ENCODE results near the gene PTH1R.

- TF ChIP-seq CTCF (IDR thresholded peaks at IDR 0.05) (no peak), EZH2phosphoT487 (IDR thresholded peaks at IDR 0.05) (no peak)
Observed at GRCh38 chr3:46908294-46908985, 30.9 kb downstream of the PTH1R start.

Data from neural progenitor cell (in vitro differentiated cells).